Endodermal cell (in vitro differentiated cells): ENCODE data around the gene FOXK2. TPM values are rescaled to one million over a fixed set of nuclear protein-coding genes. Genes with fewer than 3 reads are reported as not detected.
A peak's percentile ranks its signal among the peaks of the same experiment; 100 is the strongest.

Experiments used
- DNase-seq: peaks from one replicate; pipeline ENCODE4 v3.0.0-alpha.2; 2017
- H3K27ac ChIP-seq: 2 replicates; pipeline ENCODE4 v1.5.1; 2013; ENCODE audit warnings: mild to moderate bottlenecking, low read depth, low read length, moderate library complexity
- H3K27me3 ChIP-seq: 2 replicates; pipeline ENCODE4 v1.6.1; 2013; ENCODE audit warnings: mild to moderate bottlenecking, low read length, moderate library complexity; ENCODE audit not compliant: insufficient read depth, control insufficient read depth, poor library complexity, severe bottlenecking
- H3K36me3 ChIP-seq: 2 replicates; pipeline ENCODE4 v1.7.0; 2013; ENCODE audit warnings: mild to moderate bottlenecking, low read length, moderate library complexity; ENCODE audit not compliant: control insufficient read depth, insufficient read depth
- H3K4me1 ChIP-seq: one replicate; pipeline ENCODE4 v1.7.0; 2013; ENCODE audit warnings: low read length; ENCODE audit not compliant: control insufficient read depth, insufficient read depth
- H3K4me3 ChIP-seq: 2 replicates; pipeline ENCODE4 v1.5.1; 2013; ENCODE audit warnings: mild to moderate bottlenecking, low read length, moderate library complexity
- H3K9ac ChIP-seq: 2 replicates; pipeline ENCODE4 v1.6.1; 2013; ENCODE audit warnings: mild to moderate bottlenecking, low read length, moderate library complexity; ENCODE audit not compliant: poor library complexity, severe bottlenecking; ENCODE audit errors: extremely low read depth
- H3K9me3 ChIP-seq: 2 replicates; pipeline ENCODE4 v1.6.1; 2013; ENCODE audit warnings: mild to moderate bottlenecking, low read length, moderate library complexity; ENCODE audit not compliant: control insufficient read depth
- H3K27ac Mint-ChIP-seq: 2 replicates; pipeline ENCODE4 v1.8.0; 2020; ENCODE audit warnings: mixed read lengths
- H3K27me3 Mint-ChIP-seq: 2 replicates; pipeline ENCODE4 v1.8.0; 2021; ENCODE audit warnings: mild to moderate bottlenecking, mixed read lengths; ENCODE audit not compliant: insufficient read depth
- H3K36me3 Mint-ChIP-seq: 2 replicates; pipeline ENCODE4 v1.8.0; 2020; ENCODE audit warnings: low read depth, mixed read lengths
- H3K4me1 Mint-ChIP-seq: 2 replicates; pipeline ENCODE4 v1.8.0; 2020; ENCODE audit warnings: mixed read lengths
- H3K4me3 Mint-ChIP-seq: 2 replicates; pipeline ENCODE4 v1.8.0; 2020; ENCODE audit warnings: mild to moderate bottlenecking, moderate library complexity, mixed read lengths
- H3K9me3 Mint-ChIP-seq: 2 replicates; pipeline ENCODE4 v1.8.0; 2020; ENCODE audit warnings: mild to moderate bottlenecking, mixed read lengths
- CTCF ChIP-seq: fragments of 200-600 bp; sonication (generic); conservative IDR thresholded peaks from 2 replicates; pipeline ENCODE4 v1.5.0; 2021; ENCODE audit warnings: antibody characterized with exemption, mild to moderate bottlenecking
- WGBS, 2 experiments: methylation state at CpG; one replicate each; pipeline versions ENCODE4 v1.1.5 to v1.1.7; 2013; ENCODE audit warnings: missing lambda C conversion rate in 2 of 2, mixed read lengths in 1 of 2; ENCODE audit not compliant: insufficient coverage in 1 of 2, insufficient read length in 1 of 2; 5-methylcytosine and 5-hydroxymethylcytosine counted together
- long read RNA-seq, 4 experiments: library from polyadenylated mRNA in 2 of 4; library from RNA in 1 of 4; library from capped mRNA in 1 of 4; stranded (forward) in 3 of 4; unstranded in 1 of 4; transcript quantifications; one replicate each; pipeline ENCODE4 v2.0.0, GENCODE V29; 2020 to 2021; ENCODE audit warnings: inconsistent platforms in 1 of 4
- polyA plus RNA-seq, 2 experiments: library from polyadenylated mRNA; stranded (reverse); fragments of 50-300 nt; gene quantifications; one replicate each; pipeline ENCODE4 v1.2.3, GENCODE V29; 2013
- total RNA-seq, 2 donors: library from RNA; stranded (reverse); fragmentation: NEBNext Ultra II Directional in 1 of 2; extraction: Animal tissue kit (Norgen Biotek cat#: 25700) in 1 of 2; gene quantifications; 2 replicates in 1 of 2; 3 replicates in 1 of 2; pipeline ENCODE4 v1.2.1, GENCODE V29; 2021

The FOXK2 gene
- total RNA-seq = 10 to 100 TPM; 67.2 to 68.1 TPM
- 58.7 TPM for polyA plus RNA-seq (2013, experiment 1 of 2)
- 53.1 TPM for polyA plus RNA-seq (2013, experiment 2 of 2)
- long read RNA-seq, experiment 1, full-length matches to known transcripts = 14 of 35 reads
- long read RNA-seq, experiment 1, partial matches to known transcripts = 12 of 35 reads
- long read RNA-seq, experiment 1, other reads (novel, unspliced or antisense) = 9 of 35 reads
- long read RNA-seq, experiment 2, full-length matches to known transcripts = 55 of 66 reads
- long read RNA-seq, experiment 2, partial matches to known transcripts = 5 of 66 reads
- long read RNA-seq, experiment 2, other reads (novel, unspliced or antisense) = 6 of 66 reads
- long read RNA-seq, experiment 3, full-length matches to known transcripts = 10 of 16 reads
- long read RNA-seq, experiment 3, partial matches to known transcripts = 5 of 16 reads
- long read RNA-seq, experiment 3, other reads (novel, unspliced or antisense) = 1 of 16 reads
- long read RNA-seq, experiment 4, full-length matches to known transcripts = 3 of 4 reads
- long read RNA-seq, experiment 4, partial matches to known transcripts = 0 of 4 reads
- long read RNA-seq, experiment 4, other reads (novel, unspliced or antisense) = 1 of 4 reads

DNA sequence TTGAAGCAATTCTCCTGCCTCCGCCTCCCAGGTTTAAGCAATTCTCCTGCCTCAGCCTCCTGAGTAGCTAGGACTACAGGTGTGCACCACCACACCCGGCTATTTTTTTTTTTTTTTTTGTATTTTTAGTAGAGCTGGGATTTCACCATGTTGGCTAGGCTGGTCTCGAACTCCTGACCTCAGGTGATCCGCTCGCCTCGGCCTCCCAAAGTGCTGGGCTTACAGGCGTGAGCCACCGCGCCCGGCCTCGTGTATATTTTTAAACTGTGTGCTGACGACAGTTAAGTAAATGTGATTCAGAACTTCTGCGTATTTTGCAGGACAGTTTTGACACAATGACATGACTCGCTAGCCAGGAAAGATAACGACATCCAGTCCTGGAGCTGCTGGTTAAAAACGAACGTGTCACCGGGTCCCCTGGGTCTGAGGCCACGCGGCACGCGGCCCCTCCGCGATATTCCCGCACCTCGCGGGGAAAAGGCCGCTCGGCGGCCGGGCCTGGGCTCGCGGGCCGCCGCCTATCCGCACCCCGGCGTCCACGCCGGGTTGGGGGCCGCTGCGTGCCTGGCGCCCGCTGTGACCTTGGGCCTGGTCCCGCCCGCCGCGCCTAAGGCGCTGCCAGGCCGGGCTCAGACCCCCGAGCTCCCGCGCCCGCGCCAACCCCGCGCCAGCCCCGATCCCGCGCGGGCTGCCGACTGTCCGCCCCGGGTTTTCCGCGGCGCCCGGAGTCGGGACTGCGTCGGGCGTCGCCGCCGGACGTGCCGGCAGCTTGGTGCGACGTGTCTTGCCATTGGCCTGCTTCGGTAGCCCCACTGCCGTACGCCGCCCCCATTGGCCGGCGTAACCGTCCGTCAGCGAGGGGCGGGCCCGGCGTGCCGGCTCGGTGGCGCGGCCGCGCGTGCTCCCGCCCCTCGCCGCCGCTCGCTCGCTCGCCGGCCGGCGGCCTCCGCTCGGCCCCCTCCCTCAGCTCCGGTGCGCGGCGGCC is at the start of gene FOXK2:
Gene FOXK2, plus strand, starts transcription at position 907 of the 985 bp plus-strand sequence. CDS start 157 bp downstream, outside the sequence.
- H3K4me3 Mint-ChIP-seq = peak within 1 kb of the TSS; percentile 76
- peaks cover 8% of the 10 kb centered on the region for H3K36me3 Mint-ChIP-seq
- peak; percentile 98 for DNase-seq
- peaks cover 9% of the 10 kb centered on the region for H3K36me3 ChIP-seq
- H3K4me3 ChIP-seq = peak within 1 kb of the TSS; percentile 86
- peaks cover 2% of the 10 kb centered on the region for H3K27me3 Mint-ChIP-seq
- no peaks in the 10 kb centered on the region for H3K4me1 ChIP-seq
- H3K27me3 ChIP-seq = no peaks in the 10 kb centered on the region
- no peak for TF ChIP-seq CTCF
- 4 to 8% methylated on average over 55 to 114 of the region's 114 CpGs for WGBS, 2 experiments
- no peaks in the 10 kb centered on the region for H3K9me3 ChIP-seq
- peaks cover 3% of the 10 kb centered on the region for H3K4me1 Mint-ChIP-seq
- H3K9ac ChIP-seq = peak within 1 kb of the TSS; percentile 68
- H3K9me3 Mint-ChIP-seq = no peaks in the 10 kb centered on the region
- no peak within 1 kb of the TSS for H3K27ac ChIP-seq
- H3K27ac Mint-ChIP-seq = peak within 1 kb of the TSS; percentile 81

DNA sequence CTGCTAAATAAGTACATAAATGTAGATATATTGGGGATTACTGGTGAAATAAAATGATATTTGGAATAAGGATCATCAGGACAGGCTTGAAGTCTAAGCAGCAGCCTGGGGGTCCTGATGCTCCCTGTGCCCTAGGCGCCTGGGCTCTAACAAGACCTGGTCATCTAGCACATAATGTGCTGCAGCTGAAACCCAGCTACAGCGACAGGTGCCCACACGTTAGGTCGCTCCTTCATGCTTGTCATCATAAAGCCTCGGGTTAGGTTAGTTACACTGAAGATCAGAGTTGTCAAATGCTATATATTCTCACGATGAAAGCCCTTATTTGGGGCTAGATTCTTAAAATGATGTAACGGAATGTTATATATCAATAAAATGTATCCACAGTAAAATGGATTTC is 49.5 kb upstream of the FOXK2 start:
- H3K36me3 ChIP-seq = peaks cover 42% of the 10 kb centered on the region
- no peak overlapping the region for H3K4me3 ChIP-seq
- TF ChIP-seq CTCF = no peak
- H3K4me3 Mint-ChIP-seq = no peak overlapping the region
- H3K27me3 Mint-ChIP-seq = no peaks in the 10 kb centered on the region
- H3K9me3 ChIP-seq = no peaks in the 10 kb centered on the region
- H3K27ac ChIP-seq = no peak overlapping the region
- peaks cover 58% of the 10 kb centered on the region for H3K36me3 Mint-ChIP-seq
- no peak overlapping the region for H3K27ac Mint-ChIP-seq
- H3K4me1 Mint-ChIP-seq = no peaks in the 10 kb centered on the region
- DNase-seq = no peak
- no peaks in the 10 kb centered on the region for H3K4me1 ChIP-seq
- H3K9me3 Mint-ChIP-seq = no peaks in the 10 kb centered on the region
- H3K9ac ChIP-seq = no peak overlapping the region
- WGBS, 2 experiments = 98 to 100% methylated on average over 5 to 6 of the region's 7 CpGs
- H3K27me3 ChIP-seq = no peaks in the 10 kb centered on the region
